ENCODE results near the gene DIP2C. TPM values are rescaled to one million over a fixed set of nuclear protein-coding genes. Genes with fewer than 3 reads are reported as not detected.

Gene DIP2C
- total and polyA plus RNA-seq, 2 donors (not counting 1 experiment from before 2014, with no cell fraction given) = 1.3 to 1.9 TPM

DNA sequence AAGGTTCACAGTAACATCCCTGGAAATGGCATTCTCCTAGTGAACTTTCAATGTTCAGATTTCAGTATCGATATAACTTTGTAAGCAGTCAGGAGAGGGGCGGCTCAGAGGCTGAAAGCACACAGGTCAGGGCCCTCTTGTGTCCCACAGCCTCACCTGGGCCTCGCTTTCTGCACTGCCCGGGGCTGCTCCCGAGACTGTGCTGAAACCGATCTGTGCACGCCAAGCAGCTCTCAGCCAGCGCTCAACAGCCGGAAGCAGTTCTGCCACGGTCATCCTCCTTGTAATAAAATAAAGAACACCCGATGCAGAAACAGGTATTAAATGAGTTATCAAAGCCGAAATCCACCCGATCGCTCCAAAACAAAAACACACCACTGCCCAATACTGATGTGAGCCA, 106.0 kb downstream of the DIP2C start:
- CTCF ChIA-PET = no interaction called here
- no peak overlapping the region for H3K4me3 Mint-ChIP-seq

GRCh38 chr10:581776-582330, 107.6 kb downstream of the DIP2C start:
- no peaks in the 10 kb centered on the region for H4K20me1 ChIP-seq (ENCODE audit: control insufficient read depth, insufficient read depth, low read length, poor library complexity, severe bottlenecking)
- POLR2A ChIA-PET = no interaction called here
- H3K27ac Mint-ChIP-seq = no peak overlapping the region
- H3K27me3 ChIP-seq (replicated peaks in 1 of 4; ENCODE audit: control extremely low read depth in 1 of 4, control insufficient read depth in 3 of 4, insufficient read depth in 4 of 4, low read length in 3 of 4) = peaks cover 0 to 3% (median 0%) of the 10 kb centered on the region in 4 experiments
- H3K36me3 ChIP-seq (replicated peaks in 1 of 2; ENCODE audit: control extremely low read depth in 1 of 2, control insufficient read depth in 1 of 2, extremely low read depth in 1 of 2, insufficient read depth in 2 of 2, low read length in 1 of 2) = no peaks in the 10 kb centered on the region
- no peaks in the 10 kb centered on the region for H3K79me2 ChIP-seq (ENCODE audit: control insufficient read depth, insufficient read depth, low read length)
- CTCF ChIA-PET = no interaction called here
- no peak overlapping the region for H3K4me3 ChIP-seq (ENCODE audit: control extremely low read depth in 1 of 5, extremely low read depth in 1 of 5, insufficient read depth in 1 of 5, low read depth in 2 of 5, low read length in 4 of 5)
- no peaks in the 10 kb centered on the region for H3K27me3 Mint-ChIP-seq
- DNase-seq = no peak
- TF ChIP-seq EZH2 (IDR thresholded peaks at IDR 0.05; ENCODE audit: borderline replicate concordance, insufficient read depth, low read depth, low read length, poor library complexity, severe bottlenecking) = no peak
- TF ChIP-seq, protein P1, sequence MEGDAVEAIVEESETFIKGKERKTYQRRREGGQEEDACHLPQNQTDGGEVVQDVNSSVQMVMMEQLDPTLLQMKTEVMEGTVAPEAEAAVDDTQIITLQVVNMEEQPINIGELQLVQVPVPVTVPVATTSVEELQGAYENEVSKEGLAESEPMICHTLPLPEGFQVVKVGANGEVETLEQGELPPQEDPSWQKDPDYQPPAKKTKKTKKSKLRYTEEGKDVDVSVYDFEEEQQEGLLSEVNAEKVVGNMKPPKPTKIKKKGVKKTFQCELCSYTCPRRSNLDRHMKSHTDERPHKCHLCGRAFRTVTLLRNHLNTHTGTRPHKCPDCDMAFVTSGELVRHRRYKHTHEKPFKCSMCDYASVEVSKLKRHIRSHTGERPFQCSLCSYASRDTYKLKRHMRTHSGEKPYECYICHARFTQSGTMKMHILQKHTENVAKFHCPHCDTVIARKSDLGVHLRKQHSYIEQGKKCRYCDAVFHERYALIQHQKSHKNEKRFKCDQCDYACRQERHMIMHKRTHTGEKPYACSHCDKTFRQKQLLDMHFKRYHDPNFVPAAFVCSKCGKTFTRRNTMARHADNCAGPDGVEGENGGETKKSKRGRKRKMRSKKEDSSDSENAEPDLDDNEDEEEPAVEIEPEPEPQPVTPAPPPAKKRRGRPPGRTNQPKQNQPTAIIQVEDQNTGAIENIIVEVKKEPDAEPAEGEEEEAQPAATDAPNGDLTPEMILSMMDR (IDR thresholded peaks at IDR 0.05) = no peak
- H3K4me2 ChIP-seq (replicated peaks; ENCODE audit: low read depth, low read length, poor library complexity, severe bottlenecking) = no peak overlapping the region
- ATAC-seq (ENCODE audit: low read depth) = no peak
- no peak overlapping the region for H2AFZ ChIP-seq (ENCODE audit: insufficient read depth, low read depth, low read length, poor library complexity, severe bottlenecking)
- no peaks in the 10 kb centered on the region for H3K9me3 Mint-ChIP-seq (ENCODE audit: insufficient read depth)
- 88% methylated on average over 13 of the region's 14 CpGs for WGBS (ENCODE audit: insufficient coverage)
- no peak overlapping the region for H3K9ac ChIP-seq (ENCODE audit: low read length)
- intact Hi-C loops (cut with micrococcal nuclease) = no loop called here
- H3K27ac ChIP-seq (ENCODE audit: low read length in 2 of 2) = no peak overlapping the region
- H3K4me1 Mint-ChIP-seq = no peaks in the 10 kb centered on the region
- no peaks in the 10 kb centered on the region for H3K4me1 ChIP-seq (ENCODE audit: control insufficient read depth in 2 of 2, insufficient read depth in 2 of 2, low read length in 2 of 2)
- H3K4me3 Mint-ChIP-seq = no peak overlapping the region
- H3K9me3 ChIP-seq (ENCODE audit: control extremely low read depth in 1 of 3, control insufficient read depth in 2 of 3, insufficient read depth in 1 of 3, low read length in 2 of 3) = peaks cover 0 to 3% (median 0%) of the 10 kb centered on the region in 3 donors

More for the DNA sequence above, 106.0 kb downstream of the DIP2C start:
- Histone ChIP-seq H3K27me3 (replicated peaks in 1 of 4; ENCODE audit: control extremely low read depth in 1 of 4, control insufficient read depth in 3 of 4, insufficient read depth in 4 of 4, low read length in 3 of 4) (peaks cover 0 to 3% (median 0%) of the 10 kb centered on the region in 4 experiments), H4K20me1 (ENCODE audit: control insufficient read depth, insufficient read depth, low read length, poor library complexity, severe bottlenecking) (no peaks in the 10 kb centered on the region), H3K36me3 (replicated peaks in 1 of 2; ENCODE audit: control extremely low read depth in 1 of 2, control insufficient read depth in 1 of 2, extremely low read depth in 1 of 2, insufficient read depth in 2 of 2, low read length in 1 of 2) (no peaks in the 10 kb centered on the region), H3K4me2 (replicated peaks; ENCODE audit: low read depth, low read length, poor library complexity, severe bottlenecking) (no peak overlapping the region), H3K4me1 (ENCODE audit: control insufficient read depth in 2 of 2, insufficient read depth in 2 of 2, low read length in 2 of 2) (no peaks in the 10 kb centered on the region), H3K9ac (ENCODE audit: low read length) (no peak overlapping the region), H2AFZ (ENCODE audit: insufficient read depth, low read depth, low read length, poor library complexity, severe bottlenecking) (no peak overlapping the region), H3K4me3 (ENCODE audit: control extremely low read depth in 1 of 5, extremely low read depth in 1 of 5, insufficient read depth in 1 of 5, low read depth in 2 of 5, low read length in 4 of 5) (no peak overlapping the region), H3K79me2 (ENCODE audit: control insufficient read depth, insufficient read depth, low read length) (no peaks in the 10 kb centered on the region), H3K9me3 (ENCODE audit: control extremely low read depth in 1 of 3, control insufficient read depth in 2 of 3, insufficient read depth in 1 of 3, low read length in 2 of 3) (peaks cover 0 to 3% (median 0%) of the 10 kb centered on the region in 3 donors), H3K27ac (ENCODE audit: low read length in 2 of 2) (no peak overlapping the region)
- ATAC-seq (ENCODE audit: low read depth) (no peak), DNase-seq (no peak)
- Mint-ChIP-seq H3K27ac (no peak overlapping the region), H3K27me3 (no peaks in the 10 kb centered on the region), H3K9me3 (ENCODE audit: insufficient read depth) (no peaks in the 10 kb centered on the region), H3K4me1 (no peaks in the 10 kb centered on the region)
- TF ChIP-seq, protein P1 (IDR thresholded peaks at IDR 0.05) = no peak
- TF ChIP-seq EZH2 (IDR thresholded peaks at IDR 0.05; ENCODE audit: borderline replicate concordance, insufficient read depth, low read depth, low read length, poor library complexity, severe bottlenecking) = no peak
- intact Hi-C loops (cut with micrococcal nuclease) = no loop called here
- POLR2A ChIA-PET = no interaction called here
- 92% methylated on average over 13 of the region's 14 CpGs for WGBS (ENCODE audit: insufficient coverage)
